COLO668 (cell line): ENCODE measurements around the gene METTL17.

ENCODE experiments used
- DNase-seq: peaks from one replicate; lab custom pipeline; 2025; ENCODE audit not compliant: unreplicated experiment; lab: John Stamatoyannopoulos, UW

Gene METTL17

DNA sequence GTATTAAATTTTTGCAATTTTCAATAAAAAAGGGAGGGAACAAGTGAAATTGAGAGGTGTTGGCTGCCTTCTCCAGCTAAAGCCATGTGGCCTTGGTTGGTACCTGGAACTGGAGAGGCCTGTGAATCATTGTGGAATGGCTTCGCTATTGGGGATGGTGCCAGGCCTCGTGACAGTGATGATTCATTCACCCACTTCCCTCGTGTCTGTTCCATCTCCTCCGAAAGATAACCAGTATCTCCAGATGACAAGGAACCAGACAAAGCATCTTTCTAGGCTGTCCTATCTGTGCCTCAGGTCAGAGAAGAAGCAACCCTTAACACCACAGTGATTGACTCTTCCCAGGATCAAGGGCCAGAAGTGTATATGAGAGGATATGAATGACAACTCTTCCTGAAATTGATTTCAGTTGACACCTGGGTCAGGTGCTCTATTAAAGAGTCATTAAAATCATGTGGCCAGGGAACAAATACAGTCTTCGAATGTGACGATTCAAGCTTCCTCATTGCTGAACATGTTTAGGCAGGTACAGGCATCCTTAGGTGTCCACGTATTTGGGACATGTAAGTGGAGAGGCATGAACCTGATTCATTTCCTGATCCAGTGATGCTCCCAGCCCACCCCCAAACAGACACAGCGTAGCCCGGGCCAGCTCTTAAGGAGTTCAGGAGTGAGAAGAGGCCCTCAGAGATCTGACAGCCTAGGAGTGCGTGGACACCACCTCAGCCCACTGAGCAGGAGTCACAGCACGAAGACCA lies 52.1 kb downstream of the METTL17 start, which contains the start of gene RNASE7:
Gene RNASE7 (plus strand): TSS at position 687 of the 758 bp plus-strand sequence. CDS start 631 bp downstream, outside the sequence.
- no peak for DNase-seq

GRCh38 chr14:21042918-21043317 lies 53.1 kb downstream of the METTL17 start:
- DNase-seq = no peak

DNA sequence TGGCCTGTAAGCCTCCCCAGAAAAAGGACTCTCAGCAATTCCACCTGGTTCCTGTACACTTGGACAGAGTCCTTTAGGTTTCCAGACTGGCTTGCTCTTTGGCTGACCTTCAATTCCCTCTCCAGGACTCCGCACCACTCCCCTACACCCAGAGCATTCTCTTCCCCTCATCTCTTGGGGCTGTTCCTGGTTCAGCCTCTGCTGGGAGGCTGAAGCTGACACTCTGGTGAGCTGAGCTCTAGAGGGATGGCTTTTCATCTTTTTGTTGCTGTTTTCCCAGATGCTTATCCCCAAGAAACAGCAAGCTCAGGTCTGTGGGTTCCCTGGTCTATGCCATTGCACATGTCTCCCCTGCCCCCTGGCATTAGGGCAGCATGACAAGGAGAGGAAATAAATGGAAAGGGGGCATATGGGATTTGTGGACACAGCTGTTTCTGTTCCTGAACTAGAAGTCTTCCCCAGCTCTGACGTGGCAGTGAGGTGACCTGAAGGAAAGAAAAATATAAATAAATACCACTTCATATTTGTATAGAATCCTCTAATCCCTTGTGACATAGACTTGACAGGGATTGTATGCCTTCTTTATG lies 53.7 kb downstream of the METTL17 start:
- DNase-seq = no peak

- no peak for DNase-seq
Measured at GRCh38 chr14:21043974-21044618, 54.3 kb downstream of the METTL17 start.
